Left ventricle myocardium inferior (tissue), 1 donor: ENCODE results near the gene IREB2. TPM values are rescaled to one million over a fixed set of nuclear protein-coding genes. Genes with fewer than 3 reads are reported as not detected.

Experiments used
- DNase-seq: peaks from one replicate; pipeline ENCODE4 v3.0.0-alpha.2; 2020
- H3K27ac ChIP-seq: fragments of 200-600 bp; replicated peaks from 2 replicates; pipeline ENCODE4 v1.8.0; 2021
- H3K27me3 ChIP-seq: fragments of 200-600 bp; 2 replicates; pipeline ENCODE4 v1.8.0; 2021; ENCODE audit warnings: low read depth
- H3K36me3 ChIP-seq: fragments of 200-600 bp; 2 replicates; pipeline ENCODE4 v1.8.0; 2021
- H3K4me1 ChIP-seq: fragments of 200-600 bp; 2 replicates; pipeline ENCODE4 v1.8.0; 2021
- H3K4me3 ChIP-seq: fragments of 200-600 bp; 2 replicates; pipeline ENCODE4 v1.8.0; 2021; ENCODE audit warnings: mild to moderate bottlenecking, moderate library complexity
- H3K9me3 ChIP-seq: fragments of 200-600 bp; replicated peaks from 2 replicates; pipeline ENCODE4 v1.8.0; 2021
- intact Hi-C: fragments of 100-400 bp; cut with micrococcal nuclease; formaldehyde crosslinking; loops from one replicate; pipeline ENCODE4 v1.11.0; 2022
- total RNA-seq: library from RNA; stranded (reverse); fragmentation: NEBNext Ultra II Directional; extraction: Animal tissue kit (Norgen Biotek cat#: 25700); gene quantifications from one replicate; pipeline ENCODE4 v1.2.1, GENCODE V29; 2021
- TF ChIP-seq, protein P1 (sequence below): fragments of 200-600 bp; IDR thresholded peaks from 2 replicates; pipeline ENCODE4 v1.8.0; 2021; ENCODE audit warnings: antibody characterized with exemption, mild to moderate bottlenecking, borderline replicate concordance
- donor health status: DM: no; HTN: yes; CAD: no; lungs with severe emphysema.

IREB2 gene
- total RNA-seq, 1 donor from 2014 or later, result 23.6 TPM

DNA sequence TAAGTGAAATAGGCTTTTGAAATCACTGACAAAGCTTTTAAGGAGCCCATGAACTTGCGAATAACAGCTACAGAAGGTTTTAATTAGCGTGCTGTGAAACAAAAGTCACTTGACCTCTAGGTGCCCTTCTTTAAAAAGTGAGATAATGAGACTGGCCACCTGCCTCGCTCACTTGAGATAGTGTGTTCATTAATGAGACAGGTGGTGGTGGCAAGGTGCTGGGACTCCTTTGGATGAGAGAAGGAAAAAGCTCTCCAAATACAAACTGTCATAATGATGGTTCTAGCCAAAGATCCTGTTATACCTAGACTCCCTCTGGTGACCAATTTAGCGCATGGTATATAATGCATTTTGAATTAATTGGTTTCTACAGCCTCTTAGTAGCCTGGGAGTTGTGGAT lies 22.7 kb upstream of the IREB2 start:
- intact Hi-C loops, result no loop called here
- Histone ChIP-seq H3K4me1 (no peaks in the 10 kb centered on the region), H3K27ac (no peak overlapping the region), H3K9me3 (no peaks in the 10 kb centered on the region), H3K4me3 (no peak overlapping the region), H3K27me3 (no peaks in the 10 kb centered on the region), H3K36me3 (no peaks in the 10 kb centered on the region)
- DNase-seq, result no peak
- TF ChIP-seq, protein P1, sequence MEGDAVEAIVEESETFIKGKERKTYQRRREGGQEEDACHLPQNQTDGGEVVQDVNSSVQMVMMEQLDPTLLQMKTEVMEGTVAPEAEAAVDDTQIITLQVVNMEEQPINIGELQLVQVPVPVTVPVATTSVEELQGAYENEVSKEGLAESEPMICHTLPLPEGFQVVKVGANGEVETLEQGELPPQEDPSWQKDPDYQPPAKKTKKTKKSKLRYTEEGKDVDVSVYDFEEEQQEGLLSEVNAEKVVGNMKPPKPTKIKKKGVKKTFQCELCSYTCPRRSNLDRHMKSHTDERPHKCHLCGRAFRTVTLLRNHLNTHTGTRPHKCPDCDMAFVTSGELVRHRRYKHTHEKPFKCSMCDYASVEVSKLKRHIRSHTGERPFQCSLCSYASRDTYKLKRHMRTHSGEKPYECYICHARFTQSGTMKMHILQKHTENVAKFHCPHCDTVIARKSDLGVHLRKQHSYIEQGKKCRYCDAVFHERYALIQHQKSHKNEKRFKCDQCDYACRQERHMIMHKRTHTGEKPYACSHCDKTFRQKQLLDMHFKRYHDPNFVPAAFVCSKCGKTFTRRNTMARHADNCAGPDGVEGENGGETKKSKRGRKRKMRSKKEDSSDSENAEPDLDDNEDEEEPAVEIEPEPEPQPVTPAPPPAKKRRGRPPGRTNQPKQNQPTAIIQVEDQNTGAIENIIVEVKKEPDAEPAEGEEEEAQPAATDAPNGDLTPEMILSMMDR, result peak; percentile 35

DNA sequence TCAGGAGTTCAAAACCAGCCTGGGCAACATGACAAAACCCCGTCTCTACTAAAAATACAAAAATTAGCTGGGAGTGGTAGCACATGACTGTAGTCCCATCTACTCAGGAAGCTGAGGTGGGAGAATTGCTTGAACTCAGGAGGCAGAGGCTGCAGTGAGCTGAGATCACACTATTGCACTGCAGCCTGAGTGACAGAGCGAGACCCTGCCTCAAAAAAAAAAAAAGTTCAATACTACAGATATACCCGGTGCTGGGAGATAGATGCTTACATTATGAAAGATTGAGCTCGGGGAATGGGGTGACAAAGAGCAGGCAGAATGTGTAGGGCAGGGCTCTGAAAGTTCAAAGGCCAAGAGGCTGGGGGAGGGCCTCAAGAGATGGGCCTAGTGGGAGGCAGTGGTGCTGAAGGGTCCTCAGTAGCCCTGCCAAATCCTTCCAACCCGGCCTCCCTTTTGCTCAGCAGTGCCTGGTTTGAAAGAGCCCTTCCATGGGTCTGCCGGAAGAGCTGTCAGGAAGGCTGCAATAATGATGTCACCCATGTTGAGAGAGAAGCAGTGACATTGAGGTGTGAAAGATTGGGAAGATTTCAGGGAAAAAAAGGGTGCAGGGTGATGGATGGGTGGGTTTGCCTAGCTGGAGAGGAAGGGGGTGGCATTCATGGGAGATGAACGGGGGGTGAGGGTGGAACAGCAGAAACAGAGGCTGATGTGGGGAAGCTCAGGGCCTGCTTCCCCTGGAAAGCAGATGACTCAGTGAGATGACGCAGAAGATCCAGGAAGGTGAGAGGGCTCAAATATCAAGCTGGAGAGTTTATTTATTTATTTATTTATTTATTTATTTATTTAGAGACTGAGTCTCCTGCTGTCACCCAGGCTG lies 20.0 kb upstream of the IREB2 start:
- no peak for DNase-seq
- intact Hi-C loops, result no loop called here
- Histone ChIP-seq H3K9me3 (no peaks in the 10 kb centered on the region), H3K4me3 (no peak overlapping the region), H3K27me3 (no peaks in the 10 kb centered on the region), H3K36me3 (no peaks in the 10 kb centered on the region), H3K27ac (no peak overlapping the region), H3K4me1 (no peaks in the 10 kb centered on the region)
- TF ChIP-seq, protein P1, result no peak

DNA sequence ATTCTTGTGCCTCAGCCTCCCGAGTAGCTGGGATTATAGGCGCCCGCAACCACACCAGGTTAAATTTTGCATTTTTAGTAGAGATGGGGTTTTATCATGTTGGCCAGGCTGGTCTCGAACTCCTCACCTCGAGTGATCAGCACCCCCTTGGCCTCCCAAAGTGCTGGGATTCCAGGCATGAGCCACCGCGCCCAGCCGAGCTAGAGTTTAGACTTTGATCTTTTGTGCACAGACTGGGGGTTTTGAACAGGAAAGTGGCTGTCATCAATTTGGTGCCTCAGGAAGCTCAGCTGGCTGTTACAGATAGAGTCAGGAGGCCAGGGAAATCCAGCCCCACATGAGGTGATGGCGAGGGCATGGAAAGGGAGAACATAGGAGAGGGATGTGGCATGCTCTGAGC lies 19.3 kb upstream of the IREB2 start:
- DNase-seq, result no peak
- TF ChIP-seq, protein P1, result no peak
- intact Hi-C loops, result no loop called here

DNA sequence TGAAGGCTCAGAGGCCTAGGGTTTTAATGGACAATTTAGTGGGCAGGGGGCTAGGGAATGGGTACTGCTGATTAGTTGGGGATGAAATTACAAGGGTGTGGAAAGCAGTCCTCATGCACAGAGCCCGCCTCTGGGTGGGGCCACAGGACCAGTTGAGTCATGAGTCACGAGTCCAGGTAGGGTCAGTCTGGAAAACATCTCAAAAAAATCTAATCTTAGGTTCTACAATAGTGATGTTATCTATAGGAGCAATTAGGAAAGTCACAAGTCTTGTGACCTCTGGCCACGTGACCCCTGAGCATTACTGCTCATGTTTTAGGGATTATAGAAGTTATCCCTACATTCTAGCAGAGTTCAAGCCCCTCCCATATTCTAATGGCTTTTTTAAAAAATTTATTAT lies 18.6 kb upstream of the IREB2 start:
- DNase-seq, result no peak
- Histone ChIP-seq H3K4me3 (no peak overlapping the region), H3K36me3 (no peaks in the 10 kb centered on the region), H3K27ac (no peak overlapping the region), H3K9me3 (no peaks in the 10 kb centered on the region), H3K4me1 (no peaks in the 10 kb centered on the region), H3K27me3 (no peaks in the 10 kb centered on the region)
- intact Hi-C loops, result no loop called here
- TF ChIP-seq, protein P1, result no peak

More for the DNA sequence above, 19.3 kb upstream of the IREB2 start:
- H3K4me3 ChIP-seq, result no peak overlapping the region
- H3K27me3 ChIP-seq, result no peaks in the 10 kb centered on the region
- H3K36me3 ChIP-seq, result no peaks in the 10 kb centered on the region
- no peak overlapping the region for H3K27ac ChIP-seq
- no peaks in the 10 kb centered on the region for H3K4me1 ChIP-seq
- H3K9me3 ChIP-seq, result no peaks in the 10 kb centered on the region

DNA sequence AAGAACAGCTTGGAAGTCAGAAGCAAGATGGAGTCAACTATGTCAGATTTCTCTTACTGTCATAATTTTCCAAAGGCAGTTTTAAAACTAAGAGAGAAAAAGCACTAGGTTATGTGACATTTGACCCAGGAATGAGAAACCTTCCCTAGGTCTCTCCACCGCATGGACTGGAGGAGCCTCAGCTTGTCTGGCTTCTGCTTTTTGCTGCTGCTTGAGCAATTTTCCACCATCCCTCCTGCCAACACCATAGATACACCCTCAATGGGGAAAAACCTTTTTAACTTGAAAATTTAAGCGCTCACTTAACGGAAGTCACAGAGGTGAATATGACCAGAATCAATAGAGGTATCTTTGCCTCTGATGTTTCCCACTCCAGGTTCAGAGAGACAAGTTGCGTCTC lies 17.8 kb upstream of the IREB2 start:
- Histone ChIP-seq H3K36me3 (no peaks in the 10 kb centered on the region), H3K27ac (no peak overlapping the region), H3K4me3 (no peak overlapping the region), H3K4me1 (no peaks in the 10 kb centered on the region), H3K27me3 (peaks cover 5% of the 10 kb centered on the region), H3K9me3 (no peaks in the 10 kb centered on the region)
- intact Hi-C loops, result loop anchor here (5.0 kb wide), 1 partner anchor 113 kb away; no protein-coding TSS in a partner anchor
- TF ChIP-seq, protein P1, result no peak
- DNase-seq, result no peak
